ENCODE data around the gene KIR2DL3.

The KIR2DL3 gene

DNA sequence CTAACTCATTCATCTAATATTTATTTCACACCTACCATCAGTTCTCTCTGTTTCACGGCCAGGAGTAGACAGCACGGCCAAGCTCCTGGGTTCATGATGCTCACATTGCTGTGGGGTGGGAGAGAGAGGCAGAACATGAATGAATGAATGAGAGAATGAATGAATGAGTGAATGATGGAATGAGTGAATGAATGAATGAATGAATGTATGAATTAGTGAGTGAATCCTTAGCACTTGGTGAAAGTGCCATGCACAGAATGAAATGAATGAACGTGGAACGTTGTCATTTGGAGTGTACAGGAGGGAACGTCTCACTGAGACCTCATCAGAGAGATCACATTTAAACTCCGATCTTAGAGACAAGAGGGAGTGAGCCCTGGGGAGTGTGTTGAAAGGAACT, 53.2 kb downstream of the KIR2DL3 start:
- DNase-seq (ENCODE audit: low read depth in 2 of 2): no peak

DNA sequence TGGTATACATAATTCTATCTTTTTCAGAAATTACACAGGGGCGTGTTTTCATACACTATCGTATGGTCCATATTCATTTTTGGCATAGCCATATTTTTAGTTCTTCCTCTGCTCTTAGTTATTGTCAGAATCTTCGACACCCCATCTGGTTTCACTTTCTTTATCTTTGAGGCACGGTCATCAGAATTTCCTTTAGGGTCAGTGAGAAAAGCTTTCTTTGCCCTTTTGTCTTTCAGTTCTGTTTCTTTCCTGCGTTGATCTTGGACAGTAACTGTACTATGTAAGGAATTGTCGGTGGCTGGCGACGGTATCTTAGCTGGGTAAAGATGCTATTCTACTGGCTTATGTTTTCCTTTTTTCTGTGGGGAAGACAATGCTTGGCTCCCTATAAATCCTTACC, 54.5 kb downstream of the KIR2DL3 start:
- no peak for DNase-seq (ENCODE audit: low read depth in 2 of 2)

DNA sequence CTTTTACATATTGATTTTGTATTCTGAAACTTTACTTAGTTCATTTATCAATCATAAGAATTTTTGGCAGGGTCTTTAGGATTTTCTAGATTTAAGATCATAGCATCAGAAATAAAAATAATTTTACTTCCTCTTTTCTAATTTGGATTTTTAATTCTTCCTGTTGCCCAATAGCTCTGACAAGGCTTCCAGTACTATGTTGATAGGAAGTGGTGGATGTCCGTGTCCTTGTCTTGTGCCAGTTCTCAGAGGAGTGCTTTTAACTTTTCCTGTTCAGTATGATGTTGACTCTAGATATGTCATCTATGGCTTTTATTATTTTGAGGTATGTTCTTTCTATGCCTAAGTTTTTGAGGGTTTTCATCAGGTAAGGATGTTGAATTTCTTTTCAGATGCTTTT, 57.4 kb downstream of the KIR2DL3 start:
- no peak for DNase-seq (ENCODE audit: low read depth in 2 of 2)

Measured in stimulated activated CD8-positive, alpha-beta memory T cell treated with anti-CD3 and anti-CD28 coated beads, Interleukin-15, amount 100 ng/mL, for 4 hours (primary cell).